Measurements from ENCODE around the gene LMNB1. TPM values are rescaled to one million over a fixed set of nuclear protein-coding genes. Genes with fewer than 3 reads are reported as not detected.

Gene LMNB1
- total RNA-seq, 1 experiment from 2014 or later, result 150 TPM

- peaks cover 13 to 20% of the 10 kb centered on the region in 2 experiments for H3K4me1 ChIP-seq (ENCODE audit: control insufficient read depth in 1 of 2, insufficient read depth in 2 of 2, low read length in 2 of 2)
- H2AFZ ChIP-seq (ENCODE audit: low read depth, low read length, poor library complexity, severe bottlenecking), result peak overlapping the region; percentile 19
- no peaks in the 10 kb centered on the region for H3K27me3 ChIP-seq (ENCODE audit: insufficient read depth, low read length)
- H3K36me3 ChIP-seq (ENCODE audit: control insufficient read depth in 1 of 2, insufficient read depth in 2 of 2, low read length in 2 of 2), result no peaks in the 10 kb centered on the region
- H3K79me2 ChIP-seq (ENCODE audit: insufficient read depth, low read length), result no peaks in the 10 kb centered on the region
- no peaks in the 10 kb centered on the region for H3K9me2 ChIP-seq (ENCODE audit: insufficient read depth)
- DNase-seq (ENCODE audit: low read depth, low spot score) (no peak), ATAC-seq (no peak)
- H4K20me1 ChIP-seq (ENCODE audit: insufficient read depth), result no peaks in the 10 kb centered on the region
- no peak overlapping the region for H3K4me3 ChIP-seq (replicated peaks in 1 of 2; ENCODE audit: low read depth in 1 of 2, low read length in 2 of 2)
- peak overlapping the region; percentile 37; the same call in 1 of the 2 replicates for H3K4me2 ChIP-seq (ENCODE audit: low read length)
- no peak for TF ChIP-seq ZFX (IDR thresholded peaks at IDR 0.05)
- no peak for TF ChIP-seq ZNF274 (IDR thresholded peaks at IDR 0.05; ENCODE audit: low read depth, low read length)
- TF ChIP-seq CBX3 (IDR thresholded peaks at IDR 0.05; ENCODE audit: low read depth), result no peak
- no peak for TF ChIP-seq ELF1 (IDR thresholded peaks at IDR 0.05; ENCODE audit: borderline replicate concordance, low read depth)
- intact Hi-C loops (cut with micrococcal nuclease), result loop anchor here (10.0 kb wide), 1 partner anchor 59 kb away; no protein-coding TSS in a partner anchor
- no peaks in the 10 kb centered on the region for H3K9me3 ChIP-seq (ENCODE audit: control insufficient read depth in 1 of 2, insufficient read depth in 1 of 2, low read depth in 1 of 2, low read length in 2 of 2)
- no TSS peak for BruUV-seq (replicated peaks)
- no peak overlapping the region for H3K27ac ChIP-seq (ENCODE audit: low read depth, low read length)
- ChIA-PET POLR2A (no interaction called here), RAD21 (ENCODE audit: low non-redundant PET in 1 of 2, low total read pairs in 2 of 2, uncharacterized antibody in 2 of 2, unreplicated experiment in 2 of 2) (no interaction called here), CTCF (no interaction called here)
- no peak overlapping the region for H3K9ac ChIP-seq (ENCODE audit: low read length)
These were observed 30.6 kb upstream of the LMNB1 start for GRCh38 chr5:126746290-126746689.

- Histone ChIP-seq H3K4me1 (ENCODE audit: control insufficient read depth in 1 of 2, insufficient read depth in 2 of 2, low read length in 2 of 2) (peaks cover 13 to 16% of the 10 kb centered on the region in 2 experiments), H3K36me3 (ENCODE audit: control insufficient read depth in 1 of 2, insufficient read depth in 2 of 2, low read length in 2 of 2) (no peaks in the 10 kb centered on the region), H3K4me3 (replicated peaks in 1 of 2; ENCODE audit: low read depth in 1 of 2, low read length in 2 of 2) (no peak overlapping the region), H3K9me3 (ENCODE audit: control insufficient read depth in 1 of 2, insufficient read depth in 1 of 2, low read depth in 1 of 2, low read length in 2 of 2) (no peaks in the 10 kb centered on the region), H3K27me3 (ENCODE audit: insufficient read depth, low read length) (no peaks in the 10 kb centered on the region), H3K9me2 (ENCODE audit: insufficient read depth) (no peaks in the 10 kb centered on the region), H2AFZ (ENCODE audit: low read depth, low read length, poor library complexity, severe bottlenecking) (peak overlapping the region; percentile 90), H3K9ac (ENCODE audit: low read length) (no peak overlapping the region), H3K79me2 (ENCODE audit: insufficient read depth, low read length) (no peaks in the 10 kb centered on the region), H3K4me2 (ENCODE audit: low read length) (no peak overlapping the region), H4K20me1 (ENCODE audit: insufficient read depth) (no peaks in the 10 kb centered on the region), H3K27ac (ENCODE audit: low read depth, low read length) (no peak overlapping the region)
- DNase-seq (ENCODE audit: low read depth, low spot score), result no peak
- ChIA-PET RAD21 (ENCODE audit: low non-redundant PET in 1 of 2, low total read pairs in 2 of 2, uncharacterized antibody in 2 of 2, unreplicated experiment in 2 of 2) (no interaction called here), POLR2A (interaction anchor here (0.7 kb wide), 1 partner anchor 15 kb away, joined by 3 read pairs; no protein-coding TSS in a partner anchor), CTCF (no interaction called here)
- intact Hi-C loops (cut with micrococcal nuclease), result no loop called here
- TF ChIP-seq POLR2AphosphoS5 (IDR thresholded peaks at IDR 0.05; ENCODE audit: low read depth, low read length) (no peak), CTCF (IDR thresholded peaks at IDR 0.05 in 2 of 3, conservative IDR thresholded peaks at IDR 0.05 in 1 of 3; ENCODE audit: borderline replicate concordance in 1 of 3, insufficient read depth in 1 of 3, low read depth in 2 of 3, low read length in 2 of 3) (no peak), CBX3 (IDR thresholded peaks at IDR 0.05; ENCODE audit: low read depth) (no peak), EZH2 (IDR thresholded peaks at IDR 0.05) (no peak), SRF (IDR thresholded peaks at IDR 0.05; ENCODE audit: low read depth) (no peak), POLR2A (IDR thresholded peaks at IDR 0.05; ENCODE audit: borderline replicate concordance, extremely low read depth, insufficient read depth, insufficient read length) (no peak)
- BruUV-seq (replicated peaks), result no TSS peak
- ATAC-seq, result no peak
These were observed 24.7 kb upstream of the LMNB1 start for GRCh38 chr5:126752081-126752785.
